Neural progenitor cell (in vitro differentiated cells): ENCODE data around the gene DGKD. TPM values are rescaled to one million over a fixed set of nuclear protein-coding genes. Genes with fewer than 3 reads are reported as not detected.

Source experiments
- DNase-seq: peaks from one replicate; pipeline ENCODE4 v3.0.0-alpha.2; 2016; ENCODE audit warnings: low spot score
- H2AFZ ChIP-seq: fragments of 200-600 bp; sonication (generic); replicated peaks from 2 replicates; pipeline ENCODE4 v1.6.1; 2016; ENCODE audit warnings: antibody characterized with exemption
- H3F3A ChIP-seq: fragments of 200-600 bp; sonication (generic); 2 replicates; pipeline ENCODE4 v1.6.1; 2016; ENCODE audit warnings: antibody characterized with exemption, low read depth
- H3K27ac ChIP-seq: fragments of 200-600 bp; sonication (generic); 2 replicates; pipeline ENCODE4 v1.5.1; 2016; ENCODE audit warnings: mild to moderate bottlenecking
- H3K27me3 ChIP-seq: fragments of 200-600 bp; sonication (generic); 2 replicates; pipeline ENCODE4 v1.6.1; 2016; ENCODE audit warnings: mild to moderate bottlenecking, moderate library complexity
- H3K36me3 ChIP-seq: fragments of 200-600 bp; sonication (generic); 2 replicates; pipeline ENCODE4 v1.5.1; 2016
- H3K4me1 ChIP-seq: fragments of 200-600 bp; sonication (generic); 2 replicates; pipeline ENCODE4 v1.6.1; 2016; ENCODE audit warnings: mixed run types
- H3K4me2 ChIP-seq: fragments of 200-600 bp; sonication (generic); 2 replicates; pipeline ENCODE4 v1.6.1; 2016
- H3K4me3 ChIP-seq: fragments of 200-600 bp; sonication (generic); 2 replicates; pipeline ENCODE4 v1.5.1; 2016
- H3K79me2 ChIP-seq: fragments of 200-600 bp; sonication (generic); 2 replicates; pipeline ENCODE4 v1.6.1; 2016; ENCODE audit warnings: low read depth
- H3K9ac ChIP-seq: fragments of 200-600 bp; sonication (generic); 2 replicates; pipeline ENCODE4 v1.6.1; 2016
- H3K9me3 ChIP-seq: fragments of 200-600 bp; sonication (generic); 2 replicates; pipeline ENCODE4 v1.5.1; 2016; ENCODE audit warnings: low read depth
- H4K20me1 ChIP-seq: fragments of 200-600 bp; sonication (generic); 2 replicates; pipeline ENCODE4 v1.6.1; 2016; ENCODE audit warnings: low read depth
- H3K27ac Mint-ChIP-seq: 3 replicates; pipeline ENCODE4 v1.8.0; 2021; ENCODE audit warnings: mixed read lengths
- H3K27me3 Mint-ChIP-seq: 2 replicates; pipeline ENCODE4 v1.8.0; 2022; ENCODE audit warnings: low read depth, mild to moderate bottlenecking, inconsistent platforms, moderate library complexity, mixed read lengths; ENCODE audit not compliant: insufficient read depth
- H3K36me3 Mint-ChIP-seq: 3 replicates; pipeline ENCODE4 v1.8.0; 2021; ENCODE audit warnings: mixed read lengths
- H3K4me1 Mint-ChIP-seq: 3 replicates; pipeline ENCODE4 v1.8.0; 2021; ENCODE audit warnings: mixed read lengths
- H3K4me3 Mint-ChIP-seq: 3 replicates; pipeline ENCODE4 v1.8.0; 2021; ENCODE audit warnings: mild to moderate bottlenecking, moderate library complexity, mixed read lengths
- H3K9me3 Mint-ChIP-seq: 3 replicates; pipeline ENCODE4 v1.8.0; 2020; ENCODE audit warnings: mixed read lengths
- CTCF ChIP-seq: fragments of 200-600 bp; sonication (generic); IDR thresholded peaks from 2 replicates; pipeline ENCODE4 v1.5.1; 2017; ENCODE audit warnings: antibody characterized with exemption, mild to moderate bottlenecking
- EZH2 ChIP-seq: fragments of 200-600 bp; sonication (generic); IDR thresholded peaks from 2 replicates; pipeline ENCODE4 v1.6.1; 2017; ENCODE audit warnings: antibody characterized with exemption, mild to moderate bottlenecking, moderate library complexity
- EZH2phosphoT487 ChIP-seq: fragments of 200-600 bp; sonication (generic); IDR thresholded peaks from 2 replicates; pipeline ENCODE4 v1.6.1; 2017; ENCODE audit warnings: antibody characterized with exemption
- total RNA-seq: library from RNA; depleted of rRNA; stranded (reverse); fragments of >200 nt; gene quantifications from 2 replicates; pipeline ENCODE4 v1.2.3, GENCODE V29; 2015; ENCODE audit warnings: low replicate concordance

The DGKD gene
- total RNA-seq, 1 donor from 2014 or later, result 10.9 TPM

GRCh38 chr2:233360771-233361176, 6.5 kb downstream of the DGKD start:
- peaks cover 15% of the 10 kb centered on the region for H4K20me1 ChIP-seq
- Mint-ChIP-seq H3K27me3 (peaks cover 2% of the 10 kb centered on the region), H3K4me1 (peaks cover 13% of the 10 kb centered on the region), H3K9me3 (peaks cover 4% of the 10 kb centered on the region), H3K4me3 (no peak overlapping the region), H3K27ac (no peak overlapping the region), H3K36me3 (peaks cover 24% of the 10 kb centered on the region)
- no peaks in the 10 kb centered on the region for H3K36me3 ChIP-seq
- no peak overlapping the region for H3K27ac ChIP-seq
- peak; percentile 37 for DNase-seq
- H3K27me3 ChIP-seq, result peaks cover 9% of the 10 kb centered on the region
- no peak overlapping the region for H3K4me3 ChIP-seq
- H3K4me2 ChIP-seq, result no peak overlapping the region
- no peak overlapping the region for H2AFZ ChIP-seq
- no peaks in the 10 kb centered on the region for H3K9me3 ChIP-seq
- no peaks in the 10 kb centered on the region for H3F3A ChIP-seq
- TF ChIP-seq EZH2 (no peak), CTCF (no peak), EZH2phosphoT487 (no peak)
- H3K9ac ChIP-seq, result no peak overlapping the region
- peaks cover 12% of the 10 kb centered on the region for H3K79me2 ChIP-seq
- no peaks in the 10 kb centered on the region for H3K4me1 ChIP-seq

- Histone ChIP-seq H3K4me3 (no peak overlapping the region), H3K36me3 (no peaks in the 10 kb centered on the region), H3K4me2 (no peak overlapping the region), H3K9me3 (no peaks in the 10 kb centered on the region), H3K27me3 (peaks cover 4% of the 10 kb centered on the region), H4K20me1 (peaks cover 10% of the 10 kb centered on the region), H3K27ac (no peak overlapping the region), H3F3A (no peaks in the 10 kb centered on the region), H3K79me2 (peaks cover 8% of the 10 kb centered on the region), H3K4me1 (no peaks in the 10 kb centered on the region), H2AFZ (no peak overlapping the region), H3K9ac (no peak overlapping the region)
- Mint-ChIP-seq H3K9me3 (peaks cover 4% of the 10 kb centered on the region), H3K4me1 (peaks cover 8% of the 10 kb centered on the region), H3K4me3 (no peak overlapping the region), H3K27me3 (peaks cover 2% of the 10 kb centered on the region), H3K27ac (no peak overlapping the region), H3K36me3 (peaks cover 22% of the 10 kb centered on the region)
- TF ChIP-seq CTCF (no peak), EZH2phosphoT487 (no peak), EZH2 (no peak)
- no peak for DNase-seq
These were observed 7.0 kb downstream of the DGKD start for GRCh38 chr2:233361297-233361696.

DNA sequence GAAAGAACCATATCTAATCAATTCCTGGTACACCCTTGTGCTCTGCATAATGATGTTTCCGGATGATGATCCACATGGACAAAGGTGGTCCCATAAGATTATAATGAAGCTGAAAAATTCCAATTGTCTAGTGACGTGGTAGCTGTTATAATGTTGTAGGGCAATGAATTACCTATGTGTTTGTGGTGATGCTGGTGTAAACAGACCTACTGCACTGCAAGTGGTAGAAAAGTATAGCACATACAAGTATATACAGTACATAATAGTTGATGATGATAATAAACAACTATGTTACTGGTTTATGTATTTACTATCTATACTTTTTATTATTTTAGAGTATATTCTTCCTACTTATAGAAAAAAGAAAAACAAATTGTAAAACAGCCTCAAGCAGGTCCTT, 8.4 kb downstream of the DGKD start:
- Histone ChIP-seq H3K9me3 (no peaks in the 10 kb centered on the region), H4K20me1 (no peaks in the 10 kb centered on the region), H3K79me2 (peaks cover 8% of the 10 kb centered on the region), H3K4me1 (no peaks in the 10 kb centered on the region), H3K4me2 (no peak overlapping the region), H3K9ac (no peak overlapping the region), H3K36me3 (no peaks in the 10 kb centered on the region), H3K27me3 (no peaks in the 10 kb centered on the region), H3F3A (no peaks in the 10 kb centered on the region), H3K4me3 (no peak overlapping the region), H2AFZ (no peak overlapping the region), H3K27ac (no peak overlapping the region)
- H3K27ac Mint-ChIP-seq, result no peak overlapping the region
- H3K4me3 Mint-ChIP-seq, result no peak overlapping the region
- H3K9me3 Mint-ChIP-seq, result peaks cover 4% of the 10 kb centered on the region
- H3K27me3 Mint-ChIP-seq, result peaks cover 2% of the 10 kb centered on the region
- TF ChIP-seq CTCF, result no peak
- TF ChIP-seq EZH2, result no peak
- TF ChIP-seq EZH2phosphoT487, result no peak
- H3K4me1 Mint-ChIP-seq, result peaks cover 7% of the 10 kb centered on the region
- H3K36me3 Mint-ChIP-seq, result peaks cover 20% of the 10 kb centered on the region
- DNase-seq, result no peak
